WTC11 (cell line): ENCODE results near the gene ZNF217.

Experiments
- AFF4 ChIP-seq: sonication (generic); formaldehyde crosslinking; IDR thresholded peaks from 2 replicates; pipeline ENCODE4 v1.8.1; 2023; ENCODE audit warnings: mild to moderate bottlenecking, missing genetic modification reagents, borderline replicate concordance
- CTCF ChIP-seq: fragments of 200-600 bp; IDR thresholded peaks from 2 replicates; pipeline ENCODE4 v1.8.0; 2022; ENCODE audit warnings: antibody characterized with exemption
- E2F1 ChIP-seq: sonication (generic); formaldehyde crosslinking; IDR thresholded peaks from 2 replicates; pipeline ENCODE4 v1.8.0; 2022; ENCODE audit warnings: mild to moderate bottlenecking, missing genetic modification reagents
- ESRRA ChIP-seq: sonication (generic); formaldehyde crosslinking; IDR thresholded peaks from 2 replicates; pipeline ENCODE4 v1.8.1; 2022; ENCODE audit warnings: mild to moderate bottlenecking, missing genetic modification reagents, borderline replicate concordance
- MXD4 ChIP-seq: fragments of 250-450 bp; sonication (Bioruptor Pico); IDR thresholded peaks from 2 replicates; pipeline ENCODE4 v1.8.0; 2021; ENCODE audit warnings: mild to moderate bottlenecking, moderate library complexity, borderline replicate concordance
- SP1 ChIP-seq: sonication (generic); formaldehyde crosslinking; conservative IDR thresholded peaks from 2 replicates; pipeline ENCODE4 v1.8.1; 2022; ENCODE audit warnings: missing genetic modification reagents
- TP53 ChIP-seq: sonication (generic); formaldehyde crosslinking; IDR thresholded peaks from 2 replicates; pipeline ENCODE4 v1.8.1; 2023; ENCODE audit warnings: mild to moderate bottlenecking, missing genetic modification reagents
- ZNF532 ChIP-seq: fragments of 250-450 bp; sonication (Bioruptor Pico); IDR thresholded peaks from 2 replicates; pipeline ENCODE4 v1.9.0; 2021; ENCODE audit warnings: mild to moderate bottlenecking, borderline replicate concordance

GRCh38 chr20:53569005-53569404 lies 24.6 kb downstream of the ZNF217 start:
- TF ChIP-seq CTCF, result no peak
- no peak for TF ChIP-seq MXD4 (CRISPR knock-in tag)
- no peak for TF ChIP-seq AFF4
- TF ChIP-seq E2F1 (CRISPR knock-in tag), result no peak
- TF ChIP-seq ESRRA (CRISPR knock-in tag), result no peak
- no peak for TF ChIP-seq ZNF532
- TF ChIP-seq SP1 (CRISPR knock-in tag), result no peak
- TF ChIP-seq TP53, result no peak
